Hippocampal formation (tissue), 2 donors: ENCODE data around the gene ATP10A.

Experiments used
- DNase-seq, 2 donors: peaks; one replicate each; lab custom pipeline; 2025; lab: John Stamatoyannopoulos, UW

Gene ATP10A

DNA sequence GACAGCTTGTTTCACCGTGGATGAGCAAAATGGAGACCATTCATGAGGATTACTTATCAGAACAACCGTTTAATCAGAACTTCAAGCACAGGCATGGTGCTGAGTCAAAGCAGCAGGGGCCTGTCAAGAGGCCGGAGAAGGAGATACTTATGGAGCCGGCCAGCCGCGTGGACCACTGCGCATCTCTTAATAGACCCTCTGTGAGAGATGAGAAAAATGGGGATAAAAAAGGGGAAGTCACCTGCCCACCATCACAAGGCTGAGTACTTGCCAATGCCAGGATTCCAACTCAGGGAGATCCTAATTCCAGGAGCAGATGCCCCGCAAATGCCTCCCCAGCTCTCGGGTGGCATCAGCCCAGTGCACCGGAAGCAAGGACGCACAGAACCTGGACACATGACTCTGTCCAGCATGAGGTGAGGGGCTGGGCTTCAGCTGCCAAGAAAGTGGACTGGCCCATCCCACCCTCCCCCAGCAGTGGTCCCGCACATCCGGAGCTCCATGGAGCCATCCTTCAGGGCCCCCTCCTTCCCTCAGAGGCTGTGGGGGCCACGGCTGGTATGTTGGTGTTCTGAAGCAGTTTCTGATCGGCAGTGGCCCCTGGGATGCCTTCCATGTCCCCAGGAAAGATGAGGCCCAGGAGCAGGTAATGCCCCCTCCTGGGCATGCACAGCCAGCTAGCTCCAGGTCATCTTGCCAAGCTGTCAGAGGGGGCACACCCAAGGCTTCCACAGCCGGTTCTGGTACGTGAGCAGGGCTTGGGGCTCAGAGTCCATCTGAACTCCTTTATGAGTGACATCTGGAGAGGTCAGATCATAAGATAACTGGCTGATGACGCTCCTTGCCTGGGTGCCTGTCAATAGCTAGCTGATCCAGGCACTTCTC, 143.8 kb downstream of the ATP10A start:
- DNase-seq = no peak

DNA sequence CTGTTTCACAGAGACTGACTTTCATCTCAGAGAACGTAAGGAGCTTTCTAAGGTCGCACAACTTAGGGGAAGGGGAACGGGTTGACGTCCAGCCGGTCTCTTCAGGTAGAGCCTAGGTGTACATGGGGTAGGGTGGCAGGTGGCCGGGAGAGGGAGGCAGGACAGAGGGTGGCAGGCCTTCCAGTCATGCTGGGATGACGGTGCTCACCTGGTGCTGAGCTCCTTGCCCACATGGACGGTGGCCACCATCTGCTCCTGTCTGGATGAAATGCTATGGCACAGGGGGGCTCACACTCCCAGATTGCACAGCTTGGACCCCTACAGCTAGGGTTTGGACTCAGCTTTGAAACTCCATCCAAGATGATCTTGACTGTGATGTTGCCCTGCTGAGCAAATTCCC, 144.5 kb downstream of the ATP10A start:
- no peak for DNase-seq

DNA sequence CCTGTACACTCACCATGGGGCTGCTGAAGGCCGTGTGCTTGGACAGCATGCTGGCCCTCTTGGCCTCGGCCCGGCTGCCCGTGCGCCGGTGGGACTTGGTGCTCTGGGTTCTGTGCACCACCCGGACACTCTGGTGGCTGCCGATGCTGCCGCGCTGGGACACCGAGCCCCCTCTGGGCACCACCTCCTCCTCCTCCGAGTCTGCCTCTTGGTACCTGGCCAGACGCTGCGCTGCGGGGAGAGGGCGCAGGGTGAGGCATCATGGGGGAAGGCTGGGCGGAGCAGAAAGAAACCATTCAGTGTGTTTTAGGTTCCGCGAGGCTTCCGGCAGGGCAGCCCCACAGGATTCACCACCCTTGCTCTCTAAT, 145.0 kb downstream of the ATP10A start:
- no peak for DNase-seq

DNA sequence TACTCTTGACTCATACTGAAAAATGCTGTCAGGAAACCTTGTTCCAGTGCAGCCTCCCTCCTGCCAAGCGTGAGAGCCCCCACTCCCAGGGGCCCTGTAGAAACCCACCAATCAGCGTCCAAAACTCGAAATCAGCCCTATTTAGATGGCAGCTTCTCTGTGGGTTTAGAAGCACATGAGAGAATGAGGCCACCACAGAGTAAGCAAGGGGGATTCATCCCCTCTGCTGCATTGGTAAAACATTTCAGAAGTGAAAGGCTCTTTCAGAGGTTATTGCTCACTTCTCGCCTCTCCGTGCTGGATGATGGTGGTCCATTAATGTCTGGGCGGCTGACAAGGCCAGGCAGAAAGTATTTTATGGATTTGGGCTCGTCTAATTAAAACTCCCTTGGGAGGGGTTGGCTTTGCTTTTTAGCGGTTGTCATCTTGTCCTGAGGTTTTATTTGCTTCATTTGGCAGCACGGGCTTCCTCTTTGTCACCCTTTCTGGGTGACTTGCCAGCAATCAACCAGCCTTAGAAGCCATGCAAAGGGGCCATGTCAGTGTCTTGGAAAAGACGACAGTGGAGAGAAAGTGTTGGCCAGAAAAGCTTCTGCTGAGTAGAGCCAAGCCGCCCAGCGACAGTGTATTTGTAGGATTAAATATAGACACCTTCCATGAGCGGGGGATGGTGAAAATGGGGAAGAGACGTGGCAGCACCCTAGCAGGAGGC, 145.5 kb downstream of the ATP10A start:
- no peak for DNase-seq

DNA sequence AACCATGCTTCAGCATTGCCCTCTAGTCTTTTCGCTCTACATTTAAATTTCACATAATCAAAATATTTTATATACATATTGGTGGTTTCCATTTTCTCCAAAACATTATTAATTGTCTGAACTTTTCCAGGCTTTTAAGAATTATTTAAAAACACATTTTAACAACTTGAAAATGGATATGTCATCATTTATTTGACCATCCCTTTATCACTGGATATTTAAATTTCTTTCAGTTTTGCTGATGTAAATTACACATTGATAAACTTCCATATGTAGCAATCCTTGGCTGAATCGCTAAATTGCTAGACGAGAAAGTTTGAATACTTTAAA, 146.0 kb downstream of the ATP10A start:
- no peak for DNase-seq

DNA sequence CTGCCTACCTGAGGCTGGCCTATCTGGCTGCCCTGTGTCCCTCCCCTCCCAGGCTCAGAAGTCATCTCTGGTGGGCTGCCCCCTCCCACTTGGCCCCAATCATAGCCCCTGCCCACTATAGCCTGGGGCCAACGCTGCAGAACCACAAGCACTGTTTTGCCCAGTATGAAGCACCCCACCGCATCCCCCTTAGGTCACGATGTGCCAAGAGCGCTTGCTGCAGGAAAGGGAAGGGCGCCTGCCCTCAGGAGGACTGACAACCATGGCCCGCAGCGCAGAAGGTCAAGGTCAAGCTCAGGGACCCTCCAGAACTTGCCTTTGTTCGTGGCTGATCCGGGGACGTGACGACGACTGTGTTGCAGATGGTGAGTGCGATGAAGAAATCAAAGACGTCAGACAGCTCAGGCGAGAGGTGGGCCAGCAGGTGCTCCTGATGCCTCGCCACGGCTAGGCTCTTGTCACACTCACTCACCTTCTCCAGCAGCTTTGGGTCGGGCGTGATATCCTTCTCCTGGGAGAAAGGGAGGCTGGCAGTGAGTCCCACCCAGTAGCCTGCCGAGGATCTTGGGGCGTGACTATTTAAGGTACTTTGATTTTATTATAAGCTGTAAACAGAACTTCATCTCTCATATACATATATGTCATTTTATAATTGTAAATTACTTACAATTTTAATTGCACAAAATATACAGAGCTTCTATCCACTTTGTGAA, 146.6 kb downstream of the ATP10A start:
- no peak for DNase-seq

DNA sequence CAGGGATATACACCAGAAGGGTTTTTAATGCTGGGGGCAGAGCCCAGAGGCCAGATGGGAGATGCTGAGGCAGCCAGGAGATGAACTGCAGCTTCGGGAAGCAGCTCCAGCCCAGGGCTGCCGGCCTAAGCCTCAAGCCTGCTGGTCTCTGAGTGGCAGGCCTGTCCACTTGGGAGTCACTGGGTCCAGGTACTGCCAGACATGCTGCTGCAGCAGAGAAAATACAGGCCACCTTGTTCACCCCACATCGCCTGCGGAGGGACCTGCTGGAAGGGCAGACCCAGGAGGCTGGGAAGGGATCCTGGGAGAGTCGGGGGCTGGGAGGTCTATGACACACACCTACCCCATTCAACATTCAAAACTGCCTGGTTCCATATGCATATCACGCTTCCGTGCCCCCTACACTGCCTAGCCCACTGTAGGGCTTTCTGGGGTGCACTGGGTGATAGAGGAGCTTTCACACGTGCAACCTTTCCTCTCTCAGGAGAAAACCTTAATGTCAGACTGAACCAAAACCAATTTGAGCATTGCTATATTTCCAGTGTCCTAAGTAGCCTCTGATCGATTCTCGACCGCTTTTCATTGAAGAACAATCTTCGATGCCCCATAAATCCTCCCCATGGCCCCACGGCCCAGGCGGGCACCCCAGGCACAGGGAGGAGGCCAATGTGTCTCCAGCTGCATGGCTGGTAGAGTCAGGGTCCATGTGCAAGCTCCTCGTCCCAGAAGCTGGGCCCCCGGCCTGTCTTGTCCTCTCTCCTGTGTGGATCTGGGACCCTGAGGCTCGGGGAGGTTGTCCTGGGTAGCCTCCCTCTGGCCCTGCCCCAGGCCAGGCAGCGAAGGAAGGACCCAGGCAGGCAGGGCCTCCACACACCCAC, 147.4 kb downstream of the ATP10A start:
- no peak for DNase-seq

DNA sequence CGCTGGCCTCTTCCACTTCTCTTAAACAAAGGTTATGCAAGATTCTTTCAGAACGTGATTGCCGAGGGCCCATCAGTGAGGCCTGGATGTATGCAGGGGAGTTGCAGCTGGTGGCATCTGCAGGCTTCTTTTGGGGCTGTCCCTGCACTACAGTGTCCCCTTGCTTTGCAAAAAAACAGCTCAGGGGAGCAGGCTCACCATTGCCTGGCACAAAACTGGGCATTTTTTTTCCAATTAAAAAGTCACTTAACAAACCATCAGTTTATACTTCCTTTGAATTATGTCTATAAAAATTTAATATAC, 148.6 kb downstream of the ATP10A start:
- no peak for DNase-seq

DNA sequence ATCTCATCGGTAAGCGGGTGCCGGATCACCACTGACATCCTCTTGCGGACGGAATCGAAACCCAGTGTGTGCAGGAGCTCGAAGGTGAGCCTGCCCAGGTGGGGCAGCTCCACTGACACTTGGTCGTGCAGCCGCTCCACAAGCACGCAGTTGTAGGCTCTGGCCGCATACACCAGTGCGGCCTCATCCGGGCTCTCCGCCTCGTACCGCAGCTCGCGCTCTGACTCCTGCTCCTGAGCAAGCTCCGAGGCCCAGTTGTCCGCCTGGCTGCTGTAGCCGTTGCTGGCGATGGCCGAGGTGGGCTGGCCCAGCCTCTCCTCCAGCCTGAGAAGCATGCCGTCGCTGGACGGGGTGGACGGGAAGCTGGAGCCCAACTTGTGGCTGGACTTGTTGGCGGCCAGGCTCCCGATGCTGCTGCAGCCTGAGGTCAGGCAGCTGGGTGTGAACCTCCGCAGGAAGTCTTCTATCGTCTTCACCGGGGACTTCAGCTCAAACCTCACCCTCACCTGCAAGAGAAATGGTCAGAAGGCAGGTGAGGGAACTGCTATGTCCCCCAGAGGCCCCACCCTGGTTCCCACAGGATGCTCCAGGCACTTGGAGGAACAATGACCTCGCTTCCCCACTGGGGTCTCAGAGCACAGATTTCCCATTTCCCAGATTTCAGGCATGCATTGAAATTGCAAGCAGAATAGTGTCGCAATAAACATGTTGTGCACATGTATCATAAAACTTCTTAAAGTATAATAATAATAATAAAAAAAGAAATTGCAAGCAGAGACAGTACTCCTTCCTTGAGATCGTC, 149.2 kb downstream of the ATP10A start:
- DNase-seq = no peak

DNA sequence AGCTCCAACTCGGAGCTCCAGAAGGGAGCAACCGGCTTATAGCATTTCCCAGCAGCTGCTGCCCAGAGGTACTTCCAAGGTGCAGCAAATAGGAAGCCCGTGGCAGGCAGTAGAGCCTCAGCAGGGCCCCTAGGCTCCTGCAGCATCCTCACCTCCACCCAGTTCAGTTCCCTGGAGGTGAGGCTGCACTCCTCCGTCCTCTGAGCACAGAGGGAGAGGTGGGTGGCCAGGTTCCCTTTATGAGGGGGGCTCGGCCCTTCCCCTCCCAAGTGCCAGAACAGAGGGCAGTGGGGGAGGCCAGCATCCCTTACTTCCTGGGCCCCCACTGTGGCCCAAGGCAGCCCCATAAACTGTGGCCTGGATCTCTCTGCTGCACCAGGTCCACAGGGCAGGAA, 150.2 kb downstream of the ATP10A start:
- DNase-seq = no peak

DNA sequence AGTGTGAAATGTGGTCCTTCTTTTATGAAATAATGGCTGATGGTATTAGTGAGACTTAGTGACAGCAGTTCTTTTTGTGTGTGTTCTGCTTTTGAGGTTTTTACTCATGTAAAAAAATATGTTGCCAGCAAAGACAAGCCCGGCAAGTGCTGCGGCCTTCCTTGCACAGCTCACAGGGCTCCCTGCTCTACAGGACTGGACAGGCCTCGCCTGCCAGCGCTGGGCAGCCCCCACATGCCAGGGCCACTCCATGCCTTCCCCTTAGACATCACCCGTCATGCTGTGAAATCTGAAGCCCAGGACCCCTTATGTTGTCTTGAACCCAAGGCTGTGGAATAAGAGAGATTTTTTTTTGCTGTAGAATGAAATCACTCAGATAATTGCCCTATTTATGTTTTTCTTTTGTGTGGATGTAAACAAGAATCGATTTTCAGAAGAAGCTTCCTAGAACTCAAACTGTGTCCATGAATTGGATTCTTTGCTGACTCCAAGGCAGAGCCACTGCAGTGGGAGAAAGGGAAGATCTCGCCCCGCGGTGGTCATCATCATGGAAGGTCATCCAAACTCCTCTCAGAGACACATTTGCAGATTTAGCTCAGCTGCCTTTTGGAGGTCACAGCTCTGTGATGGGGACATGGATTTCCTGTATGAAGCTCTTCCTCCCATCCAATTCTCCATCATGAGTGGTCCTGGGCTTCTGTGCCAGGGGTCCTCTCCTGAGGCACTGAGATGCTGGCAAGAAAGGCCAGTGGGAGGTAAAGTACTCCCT, 150.8 kb downstream of the ATP10A start:
- no peak for DNase-seq

DNA sequence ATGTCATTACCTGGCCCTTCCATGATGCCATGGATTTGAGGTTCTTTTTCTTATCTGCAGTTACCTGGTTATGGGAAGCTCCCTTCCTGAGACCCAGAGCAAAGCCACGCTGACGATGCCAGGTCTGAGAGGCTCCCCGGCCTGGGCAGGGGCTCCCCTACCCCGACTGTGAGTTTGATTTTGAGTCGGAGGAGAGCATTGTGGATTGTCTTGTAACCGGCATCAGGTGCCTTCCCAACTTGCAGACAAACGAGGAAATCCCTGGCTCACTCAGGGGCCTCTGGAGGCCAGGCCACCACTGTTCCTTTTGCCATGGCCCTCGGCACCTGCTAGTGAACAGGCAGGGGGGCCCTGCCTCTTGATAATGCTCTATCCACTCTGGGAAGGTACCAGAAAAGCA, 151.4 kb downstream of the ATP10A start:
- DNase-seq = no peak

DNA sequence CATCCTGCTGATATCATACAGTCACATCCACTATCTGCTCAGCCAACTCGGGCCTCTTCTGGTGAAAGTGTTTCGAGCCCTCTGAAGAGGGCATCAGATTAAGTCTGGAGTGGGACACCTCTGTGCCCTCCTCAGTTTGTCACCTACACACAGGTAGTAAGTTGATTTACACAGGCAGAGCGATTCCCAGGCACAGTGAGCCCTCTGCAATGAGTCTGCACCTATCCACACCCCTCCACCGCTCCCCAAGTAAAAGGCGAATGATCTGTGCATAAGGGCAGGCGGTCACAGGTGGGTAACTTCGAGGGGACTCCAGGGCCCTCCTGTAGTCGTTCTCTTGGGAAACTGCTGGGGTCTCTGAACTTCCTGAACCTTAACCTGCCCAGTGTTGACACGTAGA, 152.0 kb downstream of the ATP10A start:
- DNase-seq = no peak

DNA sequence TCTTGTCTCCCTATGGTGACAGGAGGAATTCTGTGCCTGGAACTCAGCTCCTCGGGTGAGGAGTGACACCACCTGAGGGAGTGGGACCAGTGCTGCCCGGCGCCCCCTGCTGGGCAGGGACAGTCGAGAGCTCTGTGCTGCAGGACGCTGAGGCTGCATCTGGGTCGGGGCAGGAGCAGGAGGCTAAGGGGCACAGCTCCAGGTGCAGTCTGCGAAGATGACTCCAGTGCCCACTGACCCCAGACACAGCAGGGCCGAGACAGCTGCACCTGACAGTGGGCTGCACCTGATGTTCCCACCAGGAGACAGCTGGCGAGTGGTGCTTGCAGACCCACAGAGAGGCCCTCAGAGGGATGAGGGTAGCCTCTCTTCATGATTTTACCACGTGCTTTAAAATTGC, 152.9 kb downstream of the ATP10A start:
- no peak for DNase-seq

DNA sequence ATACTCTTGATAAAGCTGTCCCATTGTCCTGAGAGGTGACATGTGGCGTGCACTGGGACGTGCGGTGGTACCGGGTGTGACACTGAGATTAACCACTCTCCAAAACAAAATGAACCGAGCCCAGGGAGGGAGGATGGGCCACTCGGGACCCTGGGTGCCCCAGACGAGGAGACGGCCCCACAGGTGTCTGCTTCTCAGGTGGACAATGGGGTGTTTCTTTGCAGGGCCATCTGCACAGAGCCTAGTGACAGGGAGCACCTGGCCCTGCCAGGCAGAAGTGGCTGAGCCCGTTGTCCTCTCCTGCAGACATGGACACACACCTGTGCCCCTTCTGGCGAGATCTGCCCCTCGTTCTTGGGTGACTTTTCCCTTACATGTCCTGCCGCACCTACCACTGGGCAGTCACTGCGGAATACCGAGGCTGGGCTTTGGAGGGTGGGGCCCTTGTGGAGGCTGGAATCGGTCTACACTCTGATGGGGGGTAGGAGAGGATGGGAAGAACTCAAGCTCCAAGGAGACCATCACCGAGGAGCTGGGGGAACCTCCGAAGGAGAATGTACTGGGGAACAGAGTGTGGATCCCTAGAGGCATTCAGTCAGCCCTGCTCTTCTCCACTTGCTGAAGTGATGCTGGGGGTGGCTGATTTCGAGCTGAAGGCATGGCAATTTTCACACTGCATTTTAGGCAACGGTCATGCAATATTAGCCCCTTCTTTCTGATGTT, 153.5 kb downstream of the ATP10A start:
- no peak for DNase-seq

DNA sequence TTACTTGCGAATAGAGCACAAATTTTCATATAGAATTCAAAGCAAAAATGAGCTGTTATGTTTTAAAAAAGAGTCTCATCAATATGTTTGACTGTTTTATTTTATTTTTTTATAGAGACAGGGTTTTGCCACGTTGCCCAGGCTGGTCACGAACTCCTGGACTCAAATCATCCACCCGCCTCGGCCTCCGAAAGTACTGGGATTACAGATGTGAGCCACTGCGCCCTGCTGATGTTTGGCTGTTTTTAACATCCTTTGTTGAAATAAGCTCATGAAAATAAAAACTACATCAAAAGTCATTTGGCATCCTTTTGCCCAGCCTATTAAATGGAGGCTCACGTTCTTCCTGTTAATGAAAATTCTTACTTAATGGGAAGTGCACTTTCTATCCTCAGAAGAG, 154.7 kb downstream of the ATP10A start:
- DNase-seq = no peak

DNA sequence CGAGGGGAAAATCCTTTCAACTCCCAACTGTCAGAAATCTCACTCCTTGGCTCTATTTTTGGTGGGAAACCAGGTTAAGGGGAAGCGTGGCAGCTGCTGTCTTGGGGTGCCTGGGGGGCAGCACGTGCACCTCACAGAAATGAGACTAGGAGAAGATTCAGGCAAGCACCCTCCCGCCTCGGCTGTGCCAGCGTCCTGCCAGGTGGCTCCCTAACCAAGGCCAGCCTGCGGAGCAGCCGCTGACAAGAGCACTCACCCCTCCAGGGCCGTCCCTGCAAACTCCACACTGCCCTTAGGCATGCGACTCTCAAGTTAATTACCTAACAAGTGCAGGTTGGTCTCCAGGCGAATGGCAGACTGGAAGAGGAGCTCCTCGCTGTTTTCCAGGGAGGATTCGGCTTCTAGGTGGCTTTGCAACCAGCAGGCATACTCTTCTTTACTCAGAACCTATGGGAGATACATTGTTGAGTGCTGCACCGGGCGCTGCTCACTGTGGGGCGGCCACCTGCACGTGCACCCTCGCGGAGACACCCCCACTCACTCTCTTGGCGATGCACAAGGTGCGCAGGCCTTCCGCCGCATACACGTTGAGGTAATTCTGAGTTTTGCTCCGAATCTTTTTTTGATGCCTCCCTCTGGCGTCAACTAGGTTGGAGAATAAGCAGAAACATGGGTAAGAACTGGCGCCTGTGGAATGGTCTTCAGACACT, 155.3 kb downstream of the ATP10A start:
- DNase-seq = no peak

DNA sequence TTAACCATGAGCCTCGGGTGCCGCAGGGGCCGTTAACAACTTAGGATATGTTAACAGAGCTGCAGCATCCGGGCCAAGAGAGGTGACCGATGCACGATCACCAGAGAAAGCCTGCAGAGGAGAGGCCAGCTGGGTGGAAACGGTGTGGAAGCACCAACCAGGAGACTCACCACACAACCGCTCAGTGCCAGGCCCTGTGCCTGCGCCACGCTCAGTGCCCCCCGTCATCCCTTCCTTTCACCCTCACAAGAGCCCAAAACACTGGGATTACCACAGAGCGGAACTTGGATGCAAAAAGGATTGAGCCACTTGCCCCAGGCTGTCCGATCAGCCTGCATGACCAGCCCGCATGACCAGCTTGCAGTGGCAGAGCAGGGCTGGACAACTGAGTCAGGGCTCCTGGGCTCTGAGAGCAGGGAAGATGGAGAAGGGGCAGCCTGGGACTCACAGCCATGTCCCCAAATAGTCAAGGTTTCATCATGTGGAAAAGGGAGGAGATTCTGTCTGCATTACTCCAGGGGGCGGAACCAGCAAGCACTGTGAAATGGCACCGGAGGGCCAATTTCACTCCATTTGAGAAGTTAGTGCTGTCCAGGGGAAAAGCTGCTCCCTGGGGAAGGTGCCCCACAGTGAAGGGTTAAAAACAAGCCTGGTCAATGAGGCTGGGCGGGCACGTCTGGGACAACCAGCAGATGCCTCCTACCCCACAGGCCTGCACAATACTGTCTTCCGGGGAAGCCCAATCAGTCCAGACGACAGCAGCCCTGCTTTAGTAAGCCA, 156.8 kb downstream of the ATP10A start:
- DNase-seq = no peak
